Gastrocnemius medialis (tissue), 4 donors: ENCODE results near the gene ANO9. TPM values are rescaled to one million over a fixed set of nuclear protein-coding genes. Genes with fewer than 3 reads are reported as not detected.

ENCODE experiments used
- ATAC-seq, 2 donors: fragments of 150-250 bp; one replicate each; pipeline ENCODE4 v1.9.1; 2016
- DNase-seq, 2 donors: peaks; one replicate each; pipeline ENCODE4 v3.0.0-alpha.2; 2019
- H3K27ac ChIP-seq, 4 donors: fragments of 200-600 bp; sonication (generic); 1 replicate in 1 of 4; 2 replicates in 3 of 4; pipeline ENCODE4 v1.5.1; 2016 to 2018; ENCODE audit warnings: mild to moderate bottlenecking in 2 of 4, moderate library complexity in 1 of 4
- H3K27me3 ChIP-seq, 3 donors: fragments of 200-600 bp; sonication (generic) in 2 of 3; 1 replicate in 1 of 3; 2 replicates in 2 of 3; pipeline versions ENCODE4 v1.5.1 to v1.6.0; 2016 to 2019; ENCODE audit warnings: mild to moderate bottlenecking in 1 of 3, moderate library complexity in 1 of 3
- H3K36me3 ChIP-seq, 2 donors: fragments of 200-600 bp; sonication (generic) in 1 of 2; one replicate each; pipeline ENCODE4 v1.5.1; 2017 to 2018
- H3K4me1 ChIP-seq, 2 donors: fragments of 200-600 bp; sonication (generic) in 1 of 2; one replicate each; pipeline ENCODE4 v1.5.1; 2016 to 2017; ENCODE audit warnings: mild to moderate bottlenecking in 2 of 2
- H3K4me3 ChIP-seq, 4 donors: fragments of 200-600 bp; sonication (generic) in 3 of 4; 1 replicate in 1 of 4; 2 replicates in 3 of 4; pipeline ENCODE4 v1.5.1; 2016 to 2019; ENCODE audit warnings: mild to moderate bottlenecking in 2 of 4
- H3K9me3 ChIP-seq, 3 donors: fragments of 200-600 bp; sonication (generic) in 2 of 3; 1 replicate in 1 of 3; 2 replicates in 2 of 3; pipeline ENCODE4 v1.5.1; 2016 to 2019
- POLR2A ChIP-seq, 2 donors: fragments of 450-650 bp; IDR thresholded peaks; one replicate each; pipeline ENCODE4 v1.6.1; 2017; ENCODE audit warnings: antibody characterized with exemption in 2 of 2, mild to moderate bottlenecking in 2 of 2, moderate library complexity in 2 of 2
- in situ Hi-C, 4 donors: fragments of 200-750 bp; cut with MboI; loops; one replicate each; pipeline versions ENCODE4 v1.15.0 to v1.8.0; 2017; ENCODE audit warnings: low sequenced_read_pairs in 4 of 4
- intact Hi-C: fragments of 100-400 bp; cut with DNase I; formaldehyde crosslinking; loops from one replicate; pipeline ENCODE4 v1.15.1; 2023; ENCODE audit warnings: low total_unique reads
- total RNA-seq, 4 donors: library from RNA; depleted of rRNA; stranded (reverse); fragments of >200 nt; gene quantifications; one replicate each; pipeline versions ENCODE4 v1.1.0 to v1.2.3, GENCODE V29; 2016
- TF ChIP-seq, protein P1 (sequence below), 5 experiments: fragments of 450-650 bp in 3 of 5; fragments of 200-600 bp in 2 of 5; sonication (generic) in 2 of 5; IDR thresholded peaks in 4 of 5; conservative IDR thresholded peaks in 1 of 5; 1 replicate in 4 of 5; 2 replicates in 1 of 5; pipeline ENCODE4 v1.5.1; 2016 to 2019; ENCODE audit warnings: antibody characterized with exemption in 5 of 5, mild to moderate bottlenecking in 3 of 5, moderate library complexity in 3 of 5

Gene ANO9
- total RNA-seq, 4 donors from 2014 or later, result 0.23 to 0.41 TPM; not detected in 2

DNA sequence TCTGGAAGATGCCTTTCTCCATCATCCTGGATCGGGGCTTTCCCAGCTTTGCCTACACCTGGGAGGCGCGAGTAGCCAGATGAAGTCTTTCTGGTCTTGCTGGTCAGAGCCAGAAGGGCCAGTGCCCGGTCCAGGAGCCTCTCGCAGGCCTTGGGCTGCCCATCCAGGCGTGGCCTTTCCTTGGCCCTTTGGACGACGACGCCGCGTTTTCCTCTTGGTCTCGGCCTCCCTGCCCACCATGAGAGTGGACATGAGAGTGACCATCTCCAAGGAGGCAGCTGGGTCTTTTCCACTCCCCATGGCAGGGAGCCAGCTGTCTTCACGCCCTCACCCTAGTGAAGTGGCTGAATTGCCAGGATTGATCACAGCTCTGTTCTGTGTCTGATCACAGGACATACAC lies 11.8 kb upstream of the ANO9 start:
- Histone ChIP-seq H3K36me3 (peaks cover 0 to 18% of the 10 kb centered on the region in 2 donors), H3K4me1 (peaks cover 20 to 22% of the 10 kb centered on the region in 2 donors), H3K4me3 (no peak overlapping the region), H3K27ac (no peak overlapping the region), H3K9me3 (no peaks in the 10 kb centered on the region), H3K27me3 (no peaks in the 10 kb centered on the region)
- TF ChIP-seq, protein P1, sequence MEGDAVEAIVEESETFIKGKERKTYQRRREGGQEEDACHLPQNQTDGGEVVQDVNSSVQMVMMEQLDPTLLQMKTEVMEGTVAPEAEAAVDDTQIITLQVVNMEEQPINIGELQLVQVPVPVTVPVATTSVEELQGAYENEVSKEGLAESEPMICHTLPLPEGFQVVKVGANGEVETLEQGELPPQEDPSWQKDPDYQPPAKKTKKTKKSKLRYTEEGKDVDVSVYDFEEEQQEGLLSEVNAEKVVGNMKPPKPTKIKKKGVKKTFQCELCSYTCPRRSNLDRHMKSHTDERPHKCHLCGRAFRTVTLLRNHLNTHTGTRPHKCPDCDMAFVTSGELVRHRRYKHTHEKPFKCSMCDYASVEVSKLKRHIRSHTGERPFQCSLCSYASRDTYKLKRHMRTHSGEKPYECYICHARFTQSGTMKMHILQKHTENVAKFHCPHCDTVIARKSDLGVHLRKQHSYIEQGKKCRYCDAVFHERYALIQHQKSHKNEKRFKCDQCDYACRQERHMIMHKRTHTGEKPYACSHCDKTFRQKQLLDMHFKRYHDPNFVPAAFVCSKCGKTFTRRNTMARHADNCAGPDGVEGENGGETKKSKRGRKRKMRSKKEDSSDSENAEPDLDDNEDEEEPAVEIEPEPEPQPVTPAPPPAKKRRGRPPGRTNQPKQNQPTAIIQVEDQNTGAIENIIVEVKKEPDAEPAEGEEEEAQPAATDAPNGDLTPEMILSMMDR (IDR thresholded peaks at IDR 0.05 in 4 of 5, conservative IDR thresholded peaks at IDR 0.05 in 1 of 5), result no peak
- intact Hi-C loops, result no loop called here
- no peak for ATAC-seq
- no peak for DNase-seq
- in situ Hi-C loops, result loop anchor here in 2 of 4 donors (10.0 kb wide), 1 partner anchor 61 kb away; no protein-coding TSS in a partner anchor

DNA sequence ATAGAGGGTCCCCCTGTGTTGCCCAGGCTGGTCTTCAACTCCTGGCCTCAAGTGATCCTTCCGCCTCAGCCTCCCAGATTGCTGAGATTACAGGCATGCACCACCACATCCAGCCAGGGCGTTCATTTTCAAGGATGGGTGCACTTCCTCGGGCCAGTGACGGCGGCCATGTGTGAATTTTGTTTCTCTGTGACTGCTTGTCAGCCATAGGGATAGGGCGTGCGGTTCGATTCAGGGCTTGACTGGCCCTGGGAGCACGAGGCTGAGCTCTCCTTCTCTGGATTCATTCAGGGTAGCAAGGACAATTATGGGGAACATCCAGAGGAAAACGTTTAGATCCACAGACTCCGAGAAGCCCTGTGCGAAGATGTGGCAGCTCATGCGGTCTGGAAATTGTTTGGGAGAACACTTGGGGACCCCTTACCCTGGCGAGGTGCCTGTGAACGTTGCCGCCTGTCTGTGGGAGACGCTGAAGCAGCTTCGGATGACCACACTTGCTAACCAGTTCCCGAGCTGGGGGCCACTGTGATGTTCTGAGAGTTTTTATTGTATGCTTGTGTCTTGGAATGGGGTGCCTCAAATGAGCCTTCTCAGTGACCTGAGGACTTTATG lies 11.2 kb upstream of the ANO9 start:
- TF ChIP-seq, protein P1 (IDR thresholded peaks at IDR 0.05 in 4 of 5, conservative IDR thresholded peaks at IDR 0.05 in 1 of 5), result no peak
- no peak for TF ChIP-seq POLR2A (IDR thresholded peaks at IDR 0.05)
- Histone ChIP-seq H3K27me3 (no peaks in the 10 kb centered on the region), H3K4me1 (peaks cover 22 to 25% of the 10 kb centered on the region in 2 donors), H3K4me3 (no peak overlapping the region), H3K36me3 (peaks cover 0 to 18% of the 10 kb centered on the region in 2 donors), H3K9me3 (no peaks in the 10 kb centered on the region), H3K27ac (no peak overlapping the region)
- ATAC-seq, result no peak
- in situ Hi-C loops (loop anchor here in 2 of 4 donors (10.0 kb wide), 1 partner anchor 62 kb away; no protein-coding TSS in a partner anchor), intact Hi-C loops (no loop called here)
- no peak for DNase-seq

GRCh38 chr11:452203-452744 lies 10.5 kb upstream of the ANO9 start:
- H3K4me3 ChIP-seq, result no peak overlapping the region
- ATAC-seq (no peak), DNase-seq (no peak)
- intact Hi-C loops, result no loop called here
- in situ Hi-C loops, result loop anchor here in 2 of 4 donors (10.0 kb wide), 1 partner anchor 63 kb away; no protein-coding TSS in a partner anchor
- H3K27me3 ChIP-seq, result no peaks in the 10 kb centered on the region
- peaks cover 22 to 25% of the 10 kb centered on the region in 2 donors for H3K4me1 ChIP-seq
- TF ChIP-seq, protein P1 (IDR thresholded peaks at IDR 0.05 in 4 of 5, conservative IDR thresholded peaks at IDR 0.05 in 1 of 5), result no peak
- no peak for TF ChIP-seq POLR2A (IDR thresholded peaks at IDR 0.05)
- H3K27ac ChIP-seq, result no peak overlapping the region
- H3K36me3 ChIP-seq, result peaks cover 0 to 18% of the 10 kb centered on the region in 2 donors
- no peaks in the 10 kb centered on the region for H3K9me3 ChIP-seq

GRCh38 chr11:451738-452137 lies 9.9 kb upstream of the ANO9 start:
- H3K4me1 ChIP-seq, result peaks cover 22 to 25% of the 10 kb centered on the region in 2 donors
- peak overlapping the region in 1 of 4 donors; percentile 97 for H3K27ac ChIP-seq
- DNase-seq, result no peak
- no peak for ATAC-seq
- intact Hi-C loops (no loop called here), in situ Hi-C loops (loop anchor here in 2 of 4 donors (10.0 kb wide), 1 partner anchor 63 kb away; no protein-coding TSS in a partner anchor)
- peak overlapping the region in 1 of 4 donors; percentile 97 for H3K4me3 ChIP-seq
- no peak for TF ChIP-seq POLR2A (IDR thresholded peaks at IDR 0.05)
- TF ChIP-seq, protein P1 (IDR thresholded peaks at IDR 0.05 in 4 of 5, conservative IDR thresholded peaks at IDR 0.05 in 1 of 5), result no peak
- no peaks in the 10 kb centered on the region for H3K27me3 ChIP-seq
- peaks cover 0 to 18% of the 10 kb centered on the region in 2 donors for H3K36me3 ChIP-seq
- no peaks in the 10 kb centered on the region for H3K9me3 ChIP-seq
